GM19372 (cell line): ENCODE results near the gene ACSL1.
"Not testable (repeated sequence)": the region's sequence is repeated elsewhere in the genome, so short reads cannot be mapped to it uniquely, and the experiment has no call there.

Source experiments
- ATAC-seq: cut with Tn5 transposase; IDR thresholded peaks from one replicate; pipeline ENCODE4 v1.9.1; 2021; ENCODE audit warnings: mild to moderate bottlenecking, low read depth, moderate library complexity; ENCODE audit not compliant: unreplicated experiment

Gene ACSL1

GRCh38 chr4:184843984-184844554 is 18.3 kb upstream of the ACSL1 start:
- ATAC-seq, result no peak

DNA sequence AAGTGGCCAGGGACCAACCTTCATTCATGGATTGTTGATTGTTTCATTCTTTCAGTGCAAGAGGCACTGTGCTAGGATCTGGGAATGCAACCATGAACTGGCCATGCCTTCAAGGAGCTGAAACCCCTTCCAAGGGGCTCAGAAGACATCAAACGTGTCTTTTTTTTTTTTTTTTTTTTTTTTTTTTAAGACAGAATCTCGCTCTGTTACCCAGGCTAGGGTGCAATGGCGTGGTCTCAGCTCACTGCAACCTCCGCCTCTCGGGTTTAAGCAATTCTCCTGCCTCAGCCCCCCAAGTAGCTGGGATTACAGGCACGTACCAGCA is 13.3 kb upstream of the ACSL1 start:
- not testable (repeated sequence) for ATAC-seq

DNA sequence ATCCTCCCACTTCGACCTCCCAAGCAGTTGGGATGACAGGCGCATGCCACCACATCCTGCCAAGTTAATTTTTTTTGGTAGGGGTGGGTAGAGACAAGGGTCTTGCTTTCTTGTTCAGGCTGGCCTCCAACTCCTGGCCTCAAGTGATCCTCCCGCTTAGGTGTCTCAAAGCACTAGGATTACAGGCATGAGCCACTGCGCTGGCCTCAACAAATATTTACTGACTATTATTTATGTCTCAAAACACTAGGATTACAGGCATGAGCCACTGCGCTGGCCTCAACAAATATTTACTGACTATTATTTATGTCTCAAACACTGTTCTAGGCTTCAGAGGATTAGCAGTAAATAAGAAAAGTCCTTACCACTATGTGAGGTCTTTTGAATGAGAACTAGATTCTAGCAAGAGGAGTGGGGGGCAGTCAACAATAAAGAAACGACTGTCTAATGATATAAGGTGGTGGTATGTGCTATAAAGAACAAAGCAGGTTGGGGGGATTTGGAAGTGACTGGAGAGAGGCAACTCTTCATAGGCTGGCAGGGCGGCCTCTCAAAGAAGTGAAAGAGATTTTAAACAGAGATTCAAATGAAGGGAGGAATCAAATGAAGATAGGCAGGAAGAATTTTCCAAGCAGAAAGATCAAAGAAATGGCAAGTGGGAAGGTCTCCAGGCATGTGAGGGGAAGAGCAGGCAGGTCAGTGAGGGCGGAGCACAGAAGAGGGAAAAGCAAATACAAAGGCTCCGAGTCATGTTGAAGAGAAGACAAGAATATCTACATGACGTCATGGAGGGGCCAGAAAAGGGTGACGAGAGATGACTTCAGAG is 12.7 kb upstream of the ACSL1 start:
- no peak for ATAC-seq

- ATAC-seq, result no peak
Observed at GRCh38 chr4:184836613-184837012, 10.8 kb upstream of the ACSL1 start.

DNA sequence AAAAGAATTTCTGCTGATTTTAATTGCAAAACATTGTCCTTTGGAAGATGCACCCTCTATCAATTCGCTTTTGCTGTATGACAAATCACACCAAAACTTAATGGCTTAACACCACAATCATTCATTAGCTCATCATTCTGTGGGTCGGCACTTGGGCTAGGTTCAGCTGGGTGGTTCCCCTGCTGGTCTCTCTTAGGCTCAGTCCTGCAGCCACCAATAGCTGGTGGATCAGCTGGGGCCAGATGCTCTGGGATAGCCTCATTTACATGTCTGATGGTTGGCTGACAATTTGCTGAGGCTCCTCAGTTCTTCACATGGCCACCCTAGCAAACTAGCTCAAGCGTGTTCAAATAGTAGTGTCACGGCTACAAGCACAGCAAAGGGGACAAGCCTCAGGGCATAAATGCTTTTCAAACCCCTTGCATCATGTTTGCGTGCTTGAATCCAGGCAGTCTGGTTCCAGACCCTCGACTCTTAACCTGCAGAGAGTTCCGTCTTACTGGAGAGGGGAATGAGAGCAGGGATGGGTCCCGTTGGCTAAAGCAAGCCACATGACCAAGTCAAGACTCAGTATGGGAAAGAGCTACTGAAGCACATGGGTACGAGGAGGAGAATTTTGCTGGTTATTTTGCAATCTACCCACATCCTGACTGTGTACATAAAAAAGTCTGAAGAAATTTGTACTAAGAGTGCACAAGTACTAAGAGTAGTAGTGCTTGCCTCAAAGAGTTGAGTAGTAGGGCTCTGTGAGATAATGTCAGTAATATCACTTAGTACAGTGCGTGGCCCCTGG is 7.5 kb upstream of the ACSL1 start:
- no peak for ATAC-seq

- no peak for ATAC-seq
Observed at GRCh38 chr4:184831153-184831552, 5.4 kb upstream of the ACSL1 start.

GRCh38 chr4:184826691-184827270 is 1.0 kb upstream of the ACSL1 start:
- ATAC-seq, result peak; percentile 1

DNA sequence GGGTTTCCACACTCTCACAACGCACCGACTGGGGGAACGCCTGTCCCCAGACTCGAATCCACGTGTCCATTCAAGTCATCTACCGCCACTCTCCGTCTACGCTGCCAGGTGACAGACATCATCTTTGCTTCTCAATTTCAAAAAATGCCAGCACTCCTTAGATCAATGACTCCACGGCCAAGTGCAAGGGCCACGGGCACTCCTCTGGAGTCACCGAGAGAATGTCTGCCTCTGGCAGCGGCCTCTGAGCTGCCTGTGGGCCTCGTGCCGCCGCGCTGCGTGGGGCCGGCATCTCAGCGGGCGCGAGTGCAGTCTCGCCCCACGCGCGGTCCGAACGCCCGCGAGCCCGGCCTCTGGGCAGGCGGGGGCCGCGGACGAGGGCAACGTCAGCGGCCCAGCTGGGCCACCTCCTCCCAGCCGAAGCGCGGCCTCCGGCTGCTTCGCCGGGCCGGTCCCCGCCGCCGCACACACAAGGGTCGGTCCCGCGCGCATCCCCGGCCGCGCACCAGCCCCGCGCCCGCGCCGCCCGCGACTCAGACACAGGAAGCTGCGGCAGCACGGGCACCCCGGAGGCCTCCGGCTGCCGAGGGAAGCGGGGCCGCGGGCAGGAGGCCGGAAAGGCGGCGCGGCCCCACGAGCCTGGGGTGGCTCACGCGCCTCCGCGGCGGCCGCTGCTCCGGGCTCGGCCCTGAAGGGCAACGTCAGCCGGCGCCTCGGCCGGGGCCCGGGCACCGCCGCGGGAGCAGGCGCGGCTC is 450 bp downstream of the ACSL1 start:
- ATAC-seq, result peak; percentile 28

GRCh38 chr4:184824776-184825084 is 1.0 kb downstream of the ACSL1 start:
- ATAC-seq, result no peak

- no peak for ATAC-seq
Observed at GRCh38 chr4:184824081-184824775, 1.5 kb downstream of the ACSL1 start.

GRCh38 chr4:184823014-184823413 is 2.8 kb downstream of the ACSL1 start:
- ATAC-seq, result no peak

- no peak for ATAC-seq
Observed at GRCh38 chr4:184822356-184822755, 3.4 kb downstream of the ACSL1 start.

DNA sequence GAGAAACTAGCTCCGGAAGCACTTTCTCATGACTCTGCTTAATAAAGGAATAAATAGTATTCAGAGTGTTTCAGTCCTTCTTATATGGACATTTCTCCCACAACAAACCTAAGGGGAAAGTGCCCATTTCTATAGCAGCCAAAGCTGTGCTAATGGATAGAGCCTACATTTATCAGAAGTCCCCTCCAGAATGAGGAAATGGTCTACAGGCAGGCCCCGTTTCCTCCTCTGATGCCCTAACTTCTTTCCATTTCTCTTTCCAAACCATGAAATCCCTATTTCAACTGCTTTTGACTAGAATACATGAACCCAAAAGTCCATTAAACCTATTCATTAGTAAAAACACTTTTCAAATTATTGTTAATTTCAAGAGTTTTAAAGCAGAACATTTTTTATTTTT is 4.5 kb downstream of the ACSL1 start:
- no peak for ATAC-seq

GRCh38 chr4:184819786-184820185 is 6.0 kb downstream of the ACSL1 start:
- no peak for ATAC-seq

- no peak for ATAC-seq
Observed at GRCh38 chr4:184818216-184818564, 7.6 kb downstream of the ACSL1 start.

- no peak for ATAC-seq
Observed at GRCh38 chr4:184817494-184818215, 8.1 kb downstream of the ACSL1 start.

DNA sequence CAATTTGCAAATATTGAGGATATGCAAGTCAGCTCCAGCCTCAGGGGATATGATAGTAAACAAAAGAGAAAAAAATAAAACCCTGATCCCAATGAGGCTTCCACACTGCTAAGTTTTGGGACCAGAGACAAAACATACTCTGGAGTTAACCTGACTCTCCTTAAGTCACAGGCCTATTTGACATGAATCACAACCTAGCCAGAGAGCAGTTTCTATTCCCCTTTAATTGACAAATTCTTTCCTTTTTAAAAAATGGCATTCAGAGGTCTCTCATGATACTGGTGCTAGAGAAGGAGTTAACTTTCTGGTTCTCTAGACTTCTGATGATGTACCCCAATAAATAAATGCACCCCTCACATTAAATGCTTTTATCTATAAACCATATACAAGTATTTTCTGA is 8.8 kb downstream of the ACSL1 start:
- no peak for ATAC-seq

GRCh38 chr4:184815046-184815877 is 10.5 kb downstream of the ACSL1 start:
- ATAC-seq, result peak; percentile 78

DNA sequence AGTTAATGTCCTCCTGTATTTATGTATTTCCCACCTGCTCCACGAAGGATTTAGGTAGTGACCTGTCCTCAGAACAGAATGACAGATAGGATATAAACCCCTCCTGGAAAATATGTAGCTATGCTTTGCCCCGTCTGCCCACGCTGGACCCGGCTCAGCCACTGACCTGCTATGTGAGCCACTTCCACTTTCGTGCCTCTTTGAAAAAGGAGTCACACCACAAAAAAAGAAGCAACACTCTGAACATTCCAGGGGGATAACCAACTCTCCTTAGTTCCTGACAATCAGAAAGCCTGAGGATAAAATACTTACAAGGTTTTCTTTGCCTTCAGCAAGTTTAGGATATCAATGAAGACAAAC is 11.1 kb downstream of the ACSL1 start:
- no peak for ATAC-seq
